Stimulated activated memory B cell treated with anti-CD40 and anti-IgM and Interleukin-4, amounts not matched to agents 10 μg/mL and 1 μg/mL and 100 μg/mL, for 72 hours (primary cell): ENCODE results near the gene URB1.
A peak's percentile ranks its signal among the peaks of the same experiment; 100 is the strongest.
"Not testable (repeated sequence)": the region's sequence is repeated elsewhere in the genome, so short reads cannot be mapped to it uniquely, and the experiment has no call there.

Source experiments
- ATAC-seq: fragments of 150-1000 bp; cut with Tn5 transposase; 2 replicates; pipeline ENCODE4 v1.10.0; 2021
- H3K27ac Mint-ChIP-seq: one replicate; pipeline ENCODE4 v1.8.0; 2022; ENCODE audit warnings: mild to moderate bottlenecking, mixed read lengths
- H3K27me3 Mint-ChIP-seq: one replicate; pipeline ENCODE4 v1.8.0; 2022; ENCODE audit warnings: mixed read lengths
- H3K36me3 Mint-ChIP-seq: one replicate; pipeline ENCODE4 v1.8.0; 2022; ENCODE audit warnings: mixed read lengths
- H3K4me1 Mint-ChIP-seq: one replicate; pipeline ENCODE4 v1.8.0; 2022; ENCODE audit warnings: mixed read lengths
- H3K4me3 Mint-ChIP-seq: one replicate; pipeline ENCODE4 v1.8.0; 2022; ENCODE audit warnings: mild to moderate bottlenecking, moderate library complexity, mixed read lengths
- H3K9me3 Mint-ChIP-seq: one replicate; pipeline ENCODE4 v1.8.0; 2022; ENCODE audit warnings: mixed read lengths

The URB1 gene, protein sequence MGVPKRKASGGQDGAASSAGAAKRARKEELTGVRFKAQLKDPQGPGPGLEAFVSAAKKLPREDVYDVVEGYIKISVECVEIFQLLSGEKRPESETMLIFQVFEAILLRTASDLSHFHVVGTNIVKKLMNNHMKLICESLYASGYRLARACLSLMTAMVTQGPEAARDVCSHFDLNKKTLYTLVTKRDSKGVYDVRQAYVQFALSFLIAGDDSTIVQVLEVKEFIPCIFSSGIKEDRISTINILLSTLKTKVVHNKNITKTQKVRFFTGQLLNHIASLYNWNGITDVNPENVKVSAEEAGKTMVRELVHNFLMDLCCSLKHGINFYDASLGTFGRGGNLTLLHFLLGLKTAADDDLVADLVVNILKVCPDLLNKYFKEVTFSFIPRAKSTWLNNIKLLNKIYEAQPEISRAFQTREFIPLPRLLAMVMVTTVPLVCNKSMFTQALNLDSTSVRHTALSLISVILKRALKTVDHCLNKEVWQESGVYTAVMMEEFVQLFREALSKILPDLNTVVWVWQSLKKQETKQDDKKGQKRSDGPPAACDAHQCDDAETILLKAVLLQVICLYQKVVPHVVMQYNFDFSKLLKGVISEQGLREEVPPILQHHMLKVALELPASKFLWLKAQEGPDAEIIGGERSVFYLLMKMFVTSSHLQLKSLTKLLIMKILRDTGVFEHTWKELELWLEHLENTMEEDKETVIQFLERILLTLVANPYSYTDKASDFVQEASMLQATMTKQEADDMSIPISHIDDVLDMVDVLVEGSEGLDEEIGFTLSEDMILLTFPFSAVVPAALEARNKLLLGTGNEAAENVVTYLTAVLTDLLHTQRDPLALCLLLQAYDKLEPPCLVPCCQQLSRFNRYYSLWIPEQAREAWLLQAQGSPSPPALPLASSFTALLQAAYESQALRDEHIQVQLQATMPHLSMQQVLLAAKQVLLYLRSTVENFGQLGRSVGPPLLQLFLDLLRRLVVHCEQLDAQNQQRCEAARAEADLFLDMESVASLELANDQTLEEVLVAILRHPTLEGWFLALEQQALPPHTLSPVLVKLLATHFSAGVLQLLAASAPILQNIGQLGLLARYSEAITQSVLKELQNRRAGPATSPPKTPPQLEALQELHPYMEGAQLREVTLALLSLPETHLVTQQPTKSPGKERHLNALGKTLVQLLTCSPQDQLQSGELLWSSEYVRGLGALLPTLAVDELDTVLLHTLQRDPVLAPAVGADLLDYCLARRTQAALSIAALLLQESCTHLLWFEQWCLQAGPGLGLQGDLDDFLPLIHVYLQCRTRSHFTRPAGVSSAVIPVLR (N-terminal part only)

DNA sequence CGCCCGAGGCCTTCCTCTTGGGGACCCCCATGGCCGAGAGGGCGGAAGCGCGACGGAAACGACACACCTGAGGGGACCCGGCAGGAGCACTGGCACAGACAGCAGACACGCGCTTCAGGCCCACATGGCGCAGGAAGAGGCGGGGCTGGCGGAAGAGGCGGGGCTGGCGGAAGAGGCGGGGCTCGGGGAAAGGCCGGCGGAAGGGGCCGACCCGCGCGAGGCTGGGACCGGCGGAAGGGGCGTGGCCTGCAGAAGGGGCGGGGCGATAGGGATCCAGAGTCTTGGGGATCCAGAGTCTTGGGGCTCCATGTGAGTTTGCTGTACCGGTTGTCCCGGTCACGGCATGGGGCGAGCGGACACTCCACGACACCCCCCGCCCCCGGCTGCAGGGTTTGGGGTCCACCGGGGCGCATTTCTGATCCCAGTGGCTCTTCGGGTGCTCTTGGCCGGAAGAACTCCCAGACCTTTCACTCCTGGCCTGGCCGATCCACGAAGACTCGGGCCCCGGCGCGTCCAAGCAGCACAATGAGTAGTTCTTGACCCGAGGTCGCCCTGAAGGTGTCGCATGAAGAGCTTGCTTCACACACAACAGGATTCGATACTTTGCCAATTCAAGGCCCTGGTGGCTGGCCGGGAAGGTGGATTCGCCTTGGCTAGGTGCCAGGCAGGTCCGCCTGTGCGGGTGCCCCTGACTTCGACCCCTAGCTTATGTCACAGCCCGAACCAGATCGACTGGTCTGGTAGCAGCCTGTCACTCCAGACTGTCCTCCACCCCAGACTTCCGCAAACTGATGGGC lies at the start of gene URB1:
TSS of gene URB1 (minus strand) at position 133 of the 797 bp plus-strand sequence. CDS start at position 31, 102 bp downstream.
- Mint-ChIP-seq H3K9me3 (no peaks in the 10 kb centered on the region), H3K27ac (peak within 1 kb of the TSS; percentile 86), H3K27me3 (peaks cover 20% of the 10 kb centered on the region), H3K36me3 (peaks cover 19% of the 10 kb centered on the region), H3K4me1 (peaks cover 43% of the 10 kb centered on the region), H3K4me3 (peak within 1 kb of the TSS; percentile 87)
- ATAC-seq = peak; percentile 99

GRCh38 chr21:32437729-32438128 lies 44.9 kb upstream of the URB1 start:
- Mint-ChIP-seq H3K4me3 (no peak overlapping the region), H3K36me3 (no peaks in the 10 kb centered on the region), H3K27me3 (peaks cover 38% of the 10 kb centered on the region), H3K27ac (no peak overlapping the region), H3K4me1 (peaks cover 6% of the 10 kb centered on the region), H3K9me3 (no peaks in the 10 kb centered on the region)
- ATAC-seq = no peak

- not testable (repeated sequence) for H3K36me3 Mint-ChIP-seq, H3K27ac Mint-ChIP-seq, ATAC-seq, H3K4me1 Mint-ChIP-seq, H3K9me3 Mint-ChIP-seq, H3K4me3 Mint-ChIP-seq
- peaks cover 19% of the 10 kb centered on the region for H3K27me3 Mint-ChIP-seq
These were observed 40.3 kb upstream of the URB1 start for GRCh38 chr21:32432982-32433660.

GRCh38 chr21:32427958-32428623 lies 35.3 kb upstream of the URB1 start:
- Mint-ChIP-seq H3K36me3 (no peaks in the 10 kb centered on the region), H3K27ac (no peak overlapping the region), H3K4me3 (no peak overlapping the region), H3K9me3 (peaks cover 2% of the 10 kb centered on the region), H3K27me3 (no peaks in the 10 kb centered on the region), H3K4me1 (no peaks in the 10 kb centered on the region)
- ATAC-seq = no peak

GRCh38 chr21:32426592-32427051 lies 33.8 kb upstream of the URB1 start:
- Mint-ChIP-seq H3K27me3 (peaks cover 9% of the 10 kb centered on the region), H3K27ac (no peak overlapping the region), H3K4me1 (no peaks in the 10 kb centered on the region), H3K36me3 (peaks cover 6% of the 10 kb centered on the region), H3K9me3 (peaks cover 7% of the 10 kb centered on the region), H3K4me3 (no peak overlapping the region)
- no peak for ATAC-seq

DNA sequence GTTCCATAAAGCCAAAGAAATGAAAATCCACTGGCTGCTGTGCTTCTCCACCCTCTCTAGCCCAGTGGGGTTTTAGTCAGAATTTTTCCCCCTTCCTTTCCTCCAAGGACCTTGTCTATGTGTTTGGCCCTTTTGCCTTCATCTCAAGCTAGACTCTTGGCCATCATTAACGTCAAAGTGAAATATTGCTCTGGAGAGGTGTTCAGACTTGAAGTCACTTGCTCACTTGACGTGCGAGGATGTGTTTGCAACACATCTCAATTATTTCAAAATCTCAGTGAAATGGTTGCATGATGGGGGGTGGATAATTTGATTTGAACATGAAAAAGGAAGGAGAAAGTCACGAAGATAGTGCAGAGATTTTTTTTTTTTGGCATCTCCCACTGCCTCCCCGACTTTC lies 33.3 kb upstream of the URB1 start:
- H3K27ac Mint-ChIP-seq = no peak overlapping the region

DNA sequence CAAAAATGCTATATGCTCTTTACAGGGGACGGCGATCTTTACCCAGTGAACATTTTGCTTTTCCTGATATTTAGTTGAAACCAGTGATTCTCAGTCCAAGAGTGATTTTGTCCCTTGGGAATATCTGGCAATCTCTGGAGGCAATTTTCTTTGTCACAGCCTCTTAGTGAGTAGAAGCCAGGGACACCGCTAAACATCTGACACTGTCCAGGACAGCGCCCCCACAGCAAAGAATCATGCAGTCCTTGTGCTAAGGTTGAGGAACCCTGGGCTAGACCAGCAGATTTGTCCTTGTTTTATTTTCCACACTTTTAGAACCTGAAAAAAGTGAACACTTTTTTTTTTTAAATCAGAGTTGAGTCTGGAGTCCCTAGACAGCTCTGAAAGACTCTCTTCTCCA lies 32.8 kb upstream of the URB1 start:
- H3K9me3 Mint-ChIP-seq = peaks cover 7% of the 10 kb centered on the region
- H3K36me3 Mint-ChIP-seq = peaks cover 6% of the 10 kb centered on the region
- no peak overlapping the region for H3K27ac Mint-ChIP-seq
- ATAC-seq = no peak
- no peak overlapping the region for H3K4me3 Mint-ChIP-seq
- no peaks in the 10 kb centered on the region for H3K4me1 Mint-ChIP-seq
- peaks cover 9% of the 10 kb centered on the region for H3K27me3 Mint-ChIP-seq

More for the DNA sequence above, 33.3 kb upstream of the URB1 start:
- Mint-ChIP-seq H3K4me1 (no peaks in the 10 kb centered on the region), H3K36me3 (peaks cover 6% of the 10 kb centered on the region), H3K9me3 (peaks cover 7% of the 10 kb centered on the region), H3K4me3 (no peak overlapping the region), H3K27me3 (peaks cover 9% of the 10 kb centered on the region)
- ATAC-seq = no peak

DNA sequence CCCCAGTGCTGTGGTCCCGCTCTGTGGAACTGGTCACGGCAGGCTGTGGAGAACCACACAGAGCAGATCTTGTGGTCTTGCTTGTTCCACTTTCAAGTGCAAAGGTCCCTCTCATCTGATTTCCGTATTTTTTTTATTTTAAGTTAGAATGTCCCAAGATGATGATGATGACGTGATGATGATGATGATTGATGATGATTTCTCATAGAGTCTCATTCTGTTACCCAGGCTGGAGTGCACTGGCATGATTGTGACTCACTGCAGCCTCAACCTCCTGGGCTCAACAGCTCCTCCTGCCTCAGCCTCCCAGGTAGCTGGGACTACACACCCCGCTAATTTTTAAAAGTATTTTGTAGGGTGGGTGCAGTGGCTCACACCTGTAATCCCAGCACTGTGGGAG lies 31.9 kb upstream of the URB1 start:
- peaks cover 9% of the 10 kb centered on the region for H3K27me3 Mint-ChIP-seq
- H3K4me3 Mint-ChIP-seq = no peak overlapping the region
- ATAC-seq = no peak
- H3K36me3 Mint-ChIP-seq = peaks cover 6% of the 10 kb centered on the region
- H3K27ac Mint-ChIP-seq = no peak overlapping the region
- no peaks in the 10 kb centered on the region for H3K4me1 Mint-ChIP-seq
- H3K9me3 Mint-ChIP-seq = peaks cover 4% of the 10 kb centered on the region

DNA sequence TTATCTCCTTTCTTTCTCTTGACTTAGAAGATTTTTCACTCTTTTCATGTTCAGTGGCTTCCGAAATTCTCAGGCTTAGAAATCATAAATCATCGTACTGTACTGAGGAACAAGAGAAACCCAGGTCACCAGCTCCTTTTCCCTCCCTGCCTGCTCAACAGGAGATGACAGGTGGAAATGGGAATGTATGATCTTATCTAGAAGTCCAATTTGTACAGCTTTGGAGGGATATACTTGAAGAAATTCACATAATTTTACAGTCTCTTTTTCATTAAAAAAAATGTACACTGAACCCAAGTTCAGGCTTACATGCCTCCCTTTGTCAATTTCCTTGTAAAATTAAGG lies 31.4 kb upstream of the URB1 start:
- Mint-ChIP-seq H3K4me1 (no peaks in the 10 kb centered on the region), H3K27ac (no peak overlapping the region), H3K4me3 (no peak overlapping the region), H3K27me3 (peaks cover 9% of the 10 kb centered on the region), H3K9me3 (peaks cover 4% of the 10 kb centered on the region), H3K36me3 (peaks cover 6% of the 10 kb centered on the region)
- ATAC-seq = no peak

DNA sequence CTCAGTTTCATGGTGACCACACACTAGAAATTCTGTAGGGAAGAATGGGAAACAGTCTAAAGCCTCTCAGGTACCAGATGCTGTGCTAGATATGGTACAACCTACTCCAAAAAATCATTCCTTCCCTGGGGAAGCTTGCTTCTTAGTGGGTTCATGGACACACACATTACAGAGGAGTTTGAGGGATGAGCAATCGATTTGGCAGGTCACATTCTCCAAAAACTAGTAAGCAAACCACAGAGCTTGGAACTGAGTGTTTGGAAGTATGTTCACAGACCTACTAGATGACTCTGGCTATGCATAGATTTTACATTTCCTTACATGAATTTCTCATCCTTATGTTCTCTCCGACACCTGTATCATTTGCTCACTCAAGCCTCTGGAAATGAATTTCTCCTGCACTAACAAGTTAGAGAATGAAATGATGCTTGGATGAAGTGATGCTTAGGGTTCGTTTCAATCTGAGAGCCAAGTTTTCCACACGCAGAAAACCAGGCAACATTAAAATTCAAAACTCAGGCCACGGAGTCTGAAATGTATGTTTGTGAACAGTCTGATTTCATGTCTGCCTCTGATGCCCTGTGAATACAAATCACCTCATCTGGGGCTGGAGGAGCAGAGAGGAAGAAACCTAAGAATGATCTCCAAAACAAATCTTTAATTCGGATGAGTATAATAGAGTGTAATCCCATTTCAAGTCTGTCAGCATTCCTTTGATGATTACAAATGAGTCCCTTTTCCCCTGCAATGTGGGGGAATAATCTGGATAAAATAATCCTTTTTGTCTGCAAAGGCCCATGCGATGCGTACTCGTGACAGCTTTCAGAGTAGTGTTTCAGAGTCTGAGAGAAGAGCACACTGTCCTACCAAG lies 30.7 kb upstream of the URB1 start:
- Mint-ChIP-seq H3K4me3 (no peak overlapping the region), H3K9me3 (peaks cover 4% of the 10 kb centered on the region), H3K27me3 (peaks cover 12% of the 10 kb centered on the region), H3K36me3 (peaks cover 6% of the 10 kb centered on the region), H3K4me1 (no peaks in the 10 kb centered on the region), H3K27ac (no peak overlapping the region)
- no peak for ATAC-seq

GRCh38 chr21:32422064-32422463 lies 29.3 kb upstream of the URB1 start:
- no peak overlapping the region for H3K27ac Mint-ChIP-seq
- H3K4me3 Mint-ChIP-seq = no peak overlapping the region
- peaks cover 17% of the 10 kb centered on the region for H3K27me3 Mint-ChIP-seq
- H3K36me3 Mint-ChIP-seq = peaks cover 6% of the 10 kb centered on the region
- H3K4me1 Mint-ChIP-seq = no peaks in the 10 kb centered on the region
- peaks cover 4% of the 10 kb centered on the region for H3K9me3 Mint-ChIP-seq
- ATAC-seq = no peak

DNA sequence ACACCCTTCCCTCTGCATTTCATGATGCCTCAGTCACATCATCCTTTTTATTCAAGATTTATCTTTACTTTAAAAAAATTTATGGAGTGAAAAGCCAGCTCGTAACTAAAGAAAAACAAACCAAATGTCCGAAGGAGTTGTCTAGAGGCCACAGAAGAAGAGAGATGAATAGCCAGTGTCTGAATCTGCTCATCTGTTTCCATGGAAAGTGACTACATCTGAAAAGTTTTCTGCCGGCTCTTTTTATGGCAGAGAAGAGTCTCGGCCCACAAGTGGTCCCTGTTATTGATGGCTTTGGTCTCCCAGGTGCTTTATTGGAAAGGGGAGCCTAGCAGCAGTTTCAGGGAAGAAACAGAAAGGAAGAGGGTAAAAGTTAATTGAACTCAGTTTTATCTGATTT lies 25.3 kb upstream of the URB1 start:
- Mint-ChIP-seq H3K27me3 (peaks cover 42% of the 10 kb centered on the region), H3K9me3 (peaks cover 4% of the 10 kb centered on the region), H3K4me3 (no peak overlapping the region), H3K4me1 (peaks cover 4% of the 10 kb centered on the region), H3K36me3 (peaks cover 6% of the 10 kb centered on the region), H3K27ac (no peak overlapping the region)
- ATAC-seq = no peak
